ENCODE results near the gene CUBN.
A peak's percentile ranks its signal among the peaks of the same experiment; 100 is the strongest.
"Not testable (repeated sequence)": the region's sequence is repeated elsewhere in the genome, so short reads cannot be mapped to it uniquely, and the experiment has no call there.

CUBN gene

DNA sequence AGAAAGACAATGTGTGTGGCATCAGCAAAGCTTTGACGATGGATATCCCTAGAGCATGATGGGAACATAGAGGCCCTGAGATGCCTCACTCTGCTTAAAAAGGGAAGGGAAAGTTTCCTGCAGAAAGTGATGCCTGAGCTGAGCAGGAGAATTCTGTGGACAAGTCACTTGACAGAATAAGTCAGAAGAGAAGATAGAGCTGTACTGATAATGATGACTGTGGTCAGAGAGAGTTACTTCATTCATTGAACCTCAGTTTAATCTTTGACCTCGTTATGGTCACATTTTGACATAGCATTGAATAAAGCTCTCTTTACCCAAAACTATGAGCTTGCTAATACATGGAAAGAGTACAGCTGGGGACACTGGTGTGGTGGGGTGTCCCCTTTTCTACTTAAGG lies 7.6 kb downstream of the CUBN start:
- no peak overlapping the region for H3K4me3 ChIP-seq (ENCODE audit: low read length)
- no peak for DNase-seq (ENCODE audit: low read depth)
- TF ChIP-seq, protein P1, sequence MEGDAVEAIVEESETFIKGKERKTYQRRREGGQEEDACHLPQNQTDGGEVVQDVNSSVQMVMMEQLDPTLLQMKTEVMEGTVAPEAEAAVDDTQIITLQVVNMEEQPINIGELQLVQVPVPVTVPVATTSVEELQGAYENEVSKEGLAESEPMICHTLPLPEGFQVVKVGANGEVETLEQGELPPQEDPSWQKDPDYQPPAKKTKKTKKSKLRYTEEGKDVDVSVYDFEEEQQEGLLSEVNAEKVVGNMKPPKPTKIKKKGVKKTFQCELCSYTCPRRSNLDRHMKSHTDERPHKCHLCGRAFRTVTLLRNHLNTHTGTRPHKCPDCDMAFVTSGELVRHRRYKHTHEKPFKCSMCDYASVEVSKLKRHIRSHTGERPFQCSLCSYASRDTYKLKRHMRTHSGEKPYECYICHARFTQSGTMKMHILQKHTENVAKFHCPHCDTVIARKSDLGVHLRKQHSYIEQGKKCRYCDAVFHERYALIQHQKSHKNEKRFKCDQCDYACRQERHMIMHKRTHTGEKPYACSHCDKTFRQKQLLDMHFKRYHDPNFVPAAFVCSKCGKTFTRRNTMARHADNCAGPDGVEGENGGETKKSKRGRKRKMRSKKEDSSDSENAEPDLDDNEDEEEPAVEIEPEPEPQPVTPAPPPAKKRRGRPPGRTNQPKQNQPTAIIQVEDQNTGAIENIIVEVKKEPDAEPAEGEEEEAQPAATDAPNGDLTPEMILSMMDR (conservative IDR thresholded peaks at IDR 0.05; ENCODE audit: low read depth, low read length) = no peak

- TF ChIP-seq, protein P1 (conservative IDR thresholded peaks at IDR 0.05; ENCODE audit: low read depth, low read length) = no peak
- no peak overlapping the region for H3K4me3 ChIP-seq (ENCODE audit: low read length)
- no peak for DNase-seq (ENCODE audit: low read depth)
Observed at GRCh38 chr10:17120694-17121093, 8.9 kb downstream of the CUBN start.

- no peak for DNase-seq (ENCODE audit: low read depth)
- H3K4me3 ChIP-seq (ENCODE audit: low read length) = no peak overlapping the region
- TF ChIP-seq, protein P1 (conservative IDR thresholded peaks at IDR 0.05; ENCODE audit: low read depth, low read length) = no peak
Observed at GRCh38 chr10:17119845-17120244, 9.8 kb downstream of the CUBN start.

DNA sequence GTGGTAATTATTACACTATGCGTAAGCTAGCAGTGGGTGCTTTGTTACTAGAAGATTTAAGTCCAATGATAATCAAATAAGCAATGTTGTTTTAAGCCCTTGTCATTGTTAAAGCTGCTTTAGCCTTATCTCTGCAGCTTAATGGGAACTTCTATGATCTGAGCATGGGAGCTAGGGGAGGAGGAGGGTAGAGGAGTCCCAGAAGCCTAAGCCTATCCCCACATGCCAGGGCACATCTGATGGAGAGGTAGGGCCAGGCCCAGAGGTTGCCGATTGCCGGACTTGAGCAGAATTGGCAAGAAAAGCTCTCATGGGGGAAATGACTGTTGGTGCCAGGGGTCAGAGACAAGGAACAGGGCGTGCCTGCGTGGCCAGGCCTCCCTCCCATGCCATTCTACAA lies 13.4 kb downstream of the CUBN start:
- no peak overlapping the region for H3K4me3 ChIP-seq (ENCODE audit: low read length)
- TF ChIP-seq, protein P1 (conservative IDR thresholded peaks at IDR 0.05; ENCODE audit: low read depth, low read length) = no peak
- no peak for DNase-seq (ENCODE audit: low read depth)

DNA sequence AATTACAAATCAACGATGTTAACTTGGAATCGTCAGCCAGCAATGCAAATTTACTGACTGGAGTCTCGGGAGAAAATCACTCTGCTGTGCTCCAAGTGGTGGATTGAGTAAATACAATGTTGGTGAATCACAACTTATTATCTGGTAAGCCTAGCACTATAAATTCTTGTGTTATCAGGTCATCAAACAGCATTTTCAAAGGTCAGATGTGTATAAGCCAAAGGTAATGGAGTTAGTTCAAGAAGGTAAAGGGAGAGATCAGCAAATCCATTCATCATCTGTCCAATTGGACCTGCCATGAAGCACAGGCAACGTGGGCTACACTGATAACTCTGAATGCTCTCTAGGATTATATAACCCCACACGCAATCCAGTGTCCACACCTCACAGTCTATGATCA lies 13.9 kb downstream of the CUBN start:
- TF ChIP-seq, protein P1 (conservative IDR thresholded peaks at IDR 0.05; ENCODE audit: low read depth, low read length) = peak; percentile 34
- DNase-seq (ENCODE audit: low read depth) = no peak
- H3K4me3 ChIP-seq (ENCODE audit: low read length) = no peak overlapping the region

DNA sequence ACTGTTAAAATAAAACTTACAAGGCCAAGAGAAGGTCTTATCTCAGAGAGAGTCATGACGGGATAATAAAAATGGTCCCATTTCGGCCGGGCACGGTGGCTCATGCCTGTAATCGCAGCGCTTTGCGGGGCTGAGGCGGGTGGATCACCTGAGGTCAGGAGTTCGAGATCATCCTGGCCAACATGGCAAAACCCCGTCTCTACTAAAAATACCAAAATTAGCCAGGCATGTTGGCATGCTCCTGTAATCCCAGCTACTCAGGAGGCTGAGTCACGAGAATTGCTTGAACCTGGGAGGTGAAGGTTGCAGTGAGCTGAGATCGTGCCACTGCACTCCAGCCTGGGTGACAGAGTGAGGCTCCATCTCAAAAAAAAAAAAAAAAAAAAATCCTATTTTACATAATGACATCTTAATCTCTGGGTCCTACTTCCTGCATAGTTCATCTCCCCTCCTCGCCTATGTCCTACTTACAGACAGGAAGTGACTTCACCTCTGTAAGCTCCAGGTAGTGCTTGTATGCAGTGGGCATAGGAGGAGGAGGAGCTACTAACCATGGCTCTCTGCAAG lies 14.7 kb downstream of the CUBN start:
- DNase-seq (ENCODE audit: low read depth); H3K4me3 ChIP-seq (ENCODE audit: low read length): not testable (repeated sequence)

- no peak for DNase-seq (ENCODE audit: low read depth)
- TF ChIP-seq, protein P1 (conservative IDR thresholded peaks at IDR 0.05; ENCODE audit: low read depth, low read length) = no peak
- H3K4me3 ChIP-seq (ENCODE audit: low read length) = no peak overlapping the region
Observed at GRCh38 chr10:17113889-17114540, 15.6 kb downstream of the CUBN start.

Data from retinal pigment epithelial cell (primary cell).